Mucosa of descending colon (tissue), 3 donors: ENCODE data around the gene MTSS2. TPM values are rescaled to one million over a fixed set of nuclear protein-coding genes. Genes with fewer than 3 reads are reported as not detected.
A peak's percentile ranks its signal among the peaks of the same experiment; 100 is the strongest.

ENCODE experiments used
- ATAC-seq: fragments of 200-7000 bp; cut with Tn5 transposase; one replicate; pipeline ENCODE4 v1.9.1; 2020; ENCODE audit warnings: mild to moderate bottlenecking, moderate library complexity
- DNase-seq, 3 donors: peaks; one replicate each; pipeline ENCODE4 v3.0.0-alpha.2; 2020
- H3K36me3 ChIP-seq: fragments of 200-600 bp; one replicate; pipeline ENCODE4 v1.8.0; 2021; ENCODE audit warnings: low read depth, mild to moderate bottlenecking
- H3K4me1 ChIP-seq: fragments of 200-600 bp; one replicate; pipeline ENCODE4 v1.8.0; 2021; ENCODE audit warnings: low read depth, mild to moderate bottlenecking
- H3K4me3 ChIP-seq: fragments of 200-600 bp; one replicate; pipeline ENCODE4 v1.8.0; 2021; ENCODE audit warnings: mild to moderate bottlenecking
- H3K9me3 ChIP-seq: fragments of 200-600 bp; one replicate; pipeline ENCODE4 v1.8.0; 2021; ENCODE audit warnings: mild to moderate bottlenecking
- intact Hi-C, 2 donors: fragments of 100-400 bp; cut with DNase I in 1 of 2; cut with micrococcal nuclease in 1 of 2; formaldehyde crosslinking; loops; one replicate each; pipeline versions ENCODE4 v1.11.0 to v1.11.1; 2022; cut with DNase I, micrococcal nuclease
- total RNA-seq, 3 donors: library from RNA; stranded (reverse); fragmentation: NEBNext Ultra II Directional in 2 of 3; extraction: Animal tissue kit (Norgen Biotek cat#: 25700) in 2 of 3; gene quantifications; one replicate each; pipeline versions ENCODE4 v1.2.1 to v1.2.4, GENCODE V29; 2021 to 2023
- TF ChIP-seq, protein P1 (sequence below): fragments of 200-600 bp; IDR thresholded peaks from one replicate; pipeline ENCODE4 v1.8.0; 2022; ENCODE audit warnings: antibody characterized with exemption, mild to moderate bottlenecking
- donor health status: DM: no; HTN: no; CAD: no; lungs with moderate emphysema.
- donor health status: DM: no; HTN: no; CAD: no.
- donor health status: DM: no; HTN: yes; CAD: no.

The MTSS2 gene
- total RNA-seq, 3 donors from 2014 or later: 11.8 to 151 (median 28.2) TPM

DNA sequence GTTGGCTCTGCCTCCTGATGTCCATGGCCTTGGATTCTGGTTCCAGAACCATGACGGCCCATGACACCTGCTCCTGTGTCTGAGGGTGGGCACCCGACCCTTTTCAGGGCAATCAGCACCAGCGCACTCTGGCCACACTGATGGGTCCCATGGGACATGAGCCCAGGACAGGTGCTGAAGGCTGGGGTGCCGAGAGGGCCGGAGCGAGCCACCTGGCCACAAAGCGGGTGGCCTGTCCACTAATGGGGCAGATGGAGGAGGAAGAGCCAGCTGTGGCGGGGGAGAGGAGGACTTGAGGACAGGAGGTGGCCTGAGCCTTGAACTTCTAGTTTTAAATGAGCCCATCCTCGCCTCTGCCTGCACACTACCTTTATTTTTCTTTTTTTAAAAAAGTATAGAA, 31.2 kb upstream of the MTSS2 start:
- Histone ChIP-seq H3K36me3 (no peaks in the 10 kb centered on the region), H3K4me1 (no peaks in the 10 kb centered on the region), H3K9me3 (no peaks in the 10 kb centered on the region), H3K4me3 (no peak overlapping the region)
- DNase-seq (no peak), ATAC-seq (no peak)
- TF ChIP-seq, protein P1, sequence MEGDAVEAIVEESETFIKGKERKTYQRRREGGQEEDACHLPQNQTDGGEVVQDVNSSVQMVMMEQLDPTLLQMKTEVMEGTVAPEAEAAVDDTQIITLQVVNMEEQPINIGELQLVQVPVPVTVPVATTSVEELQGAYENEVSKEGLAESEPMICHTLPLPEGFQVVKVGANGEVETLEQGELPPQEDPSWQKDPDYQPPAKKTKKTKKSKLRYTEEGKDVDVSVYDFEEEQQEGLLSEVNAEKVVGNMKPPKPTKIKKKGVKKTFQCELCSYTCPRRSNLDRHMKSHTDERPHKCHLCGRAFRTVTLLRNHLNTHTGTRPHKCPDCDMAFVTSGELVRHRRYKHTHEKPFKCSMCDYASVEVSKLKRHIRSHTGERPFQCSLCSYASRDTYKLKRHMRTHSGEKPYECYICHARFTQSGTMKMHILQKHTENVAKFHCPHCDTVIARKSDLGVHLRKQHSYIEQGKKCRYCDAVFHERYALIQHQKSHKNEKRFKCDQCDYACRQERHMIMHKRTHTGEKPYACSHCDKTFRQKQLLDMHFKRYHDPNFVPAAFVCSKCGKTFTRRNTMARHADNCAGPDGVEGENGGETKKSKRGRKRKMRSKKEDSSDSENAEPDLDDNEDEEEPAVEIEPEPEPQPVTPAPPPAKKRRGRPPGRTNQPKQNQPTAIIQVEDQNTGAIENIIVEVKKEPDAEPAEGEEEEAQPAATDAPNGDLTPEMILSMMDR: no peak
- intact Hi-C loops: no loop called here

DNA sequence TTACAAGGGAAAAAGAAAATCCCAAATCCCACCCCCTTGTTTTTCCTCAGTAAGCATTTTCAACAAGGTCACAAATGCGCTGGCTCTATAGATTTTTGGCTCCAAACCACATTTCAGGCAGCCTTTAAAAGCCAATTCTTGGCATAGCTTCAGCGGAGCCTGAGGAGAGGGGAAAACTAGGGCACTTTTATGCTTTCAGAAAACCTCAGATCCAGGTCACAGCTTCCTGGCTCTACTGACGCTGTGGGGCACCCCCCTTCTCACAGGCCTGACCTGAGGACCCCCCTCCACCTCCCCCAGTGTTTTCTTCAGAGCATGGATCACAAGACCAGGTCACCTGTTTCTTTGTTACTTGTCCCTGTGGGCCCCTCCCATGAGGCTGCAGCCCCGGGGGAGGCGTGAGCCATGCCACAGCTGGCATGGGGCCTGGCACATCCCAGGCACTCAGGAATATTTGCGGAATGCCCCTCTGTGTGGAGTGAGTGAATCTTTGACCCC, 30.1 kb upstream of the MTSS2 start:
- DNase-seq: no peak
- H3K4me1 ChIP-seq: no peaks in the 10 kb centered on the region

DNA sequence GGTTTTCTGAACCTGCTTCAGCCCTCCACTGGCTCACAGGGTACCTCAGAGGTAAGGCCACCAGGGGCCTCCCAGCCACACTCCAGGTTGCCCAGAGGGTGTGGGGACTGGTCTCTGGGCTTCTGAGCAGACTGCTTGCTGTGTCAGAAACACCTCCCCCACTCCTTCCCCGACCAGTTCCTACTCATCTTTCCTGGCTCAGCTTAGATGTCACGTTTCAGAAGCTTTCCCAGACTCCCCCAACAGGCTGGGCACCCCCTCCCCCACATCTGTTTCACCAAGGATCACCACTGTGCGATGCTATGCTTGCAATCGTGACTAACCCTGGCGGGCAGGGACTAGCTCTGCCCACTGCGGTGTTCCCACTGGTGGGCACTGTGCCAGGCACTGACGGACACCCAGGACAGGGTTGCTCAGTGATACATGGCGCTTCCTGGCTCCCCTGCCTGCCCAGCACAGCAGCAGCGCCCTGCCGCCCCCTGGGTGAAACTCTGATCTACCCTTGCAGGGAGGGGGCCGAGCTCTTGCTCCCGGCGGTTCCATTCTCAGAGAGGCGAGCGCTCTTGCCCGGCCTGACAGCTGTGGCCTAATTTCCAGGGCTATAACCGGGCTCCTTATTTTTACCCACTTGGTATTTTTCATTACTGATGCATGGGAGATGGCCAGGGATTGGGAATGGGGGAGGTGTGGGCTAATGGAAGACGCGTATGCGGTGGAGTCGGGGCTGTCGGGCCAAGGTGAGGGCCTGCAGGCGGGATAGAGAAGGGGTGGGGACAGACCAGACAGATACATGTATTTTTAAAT, 29.4 kb upstream of the MTSS2 start:
- peak in 1 of 3 donors; percentile 77 for DNase-seq
- no peaks in the 10 kb centered on the region for H3K4me1 ChIP-seq
- intact Hi-C loops: no loop called here
- TF ChIP-seq, protein P1: no peak
- peak; percentile 56 for ATAC-seq
- H3K36me3 ChIP-seq: no peaks in the 10 kb centered on the region
- no peaks in the 10 kb centered on the region for H3K9me3 ChIP-seq
- H3K4me3 ChIP-seq: no peak overlapping the region

More for the DNA sequence above, 30.1 kb upstream of the MTSS2 start:
- Histone ChIP-seq H3K9me3 (no peaks in the 10 kb centered on the region), H3K36me3 (no peaks in the 10 kb centered on the region), H3K4me3 (no peak overlapping the region)
- no peak for ATAC-seq
- intact Hi-C loops: no loop called here
- TF ChIP-seq, protein P1: no peak

DNA sequence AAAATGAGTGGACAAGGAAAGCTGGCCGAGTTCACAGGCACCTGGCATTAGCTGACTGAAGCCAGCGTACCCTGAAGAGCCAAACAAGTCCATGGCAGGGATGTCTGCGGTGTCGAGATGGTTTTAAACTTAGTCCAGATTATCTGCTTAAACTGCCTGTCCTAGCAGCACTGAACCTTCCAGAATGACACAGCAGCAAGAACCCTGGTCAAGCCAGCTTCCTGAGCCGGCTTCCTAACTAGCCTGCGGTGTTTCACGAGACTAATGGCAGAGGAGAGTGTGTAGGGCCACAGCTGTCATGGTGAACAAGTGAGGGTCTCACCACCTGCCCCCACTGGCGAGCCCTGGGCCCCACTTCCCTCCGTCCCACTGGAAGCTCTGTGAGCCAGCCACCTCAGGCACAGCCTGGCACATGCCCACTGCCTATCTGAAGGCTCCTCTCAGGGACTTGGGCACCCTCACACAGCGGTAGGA, 28.8 kb upstream of the MTSS2 start:
- intact Hi-C loops: no loop called here
- ATAC-seq (peak; percentile 6), DNase-seq (no peak)
- Histone ChIP-seq H3K9me3 (no peaks in the 10 kb centered on the region), H3K36me3 (no peaks in the 10 kb centered on the region), H3K4me3 (no peak overlapping the region), H3K4me1 (no peaks in the 10 kb centered on the region)
- TF ChIP-seq, protein P1: no peak

DNA sequence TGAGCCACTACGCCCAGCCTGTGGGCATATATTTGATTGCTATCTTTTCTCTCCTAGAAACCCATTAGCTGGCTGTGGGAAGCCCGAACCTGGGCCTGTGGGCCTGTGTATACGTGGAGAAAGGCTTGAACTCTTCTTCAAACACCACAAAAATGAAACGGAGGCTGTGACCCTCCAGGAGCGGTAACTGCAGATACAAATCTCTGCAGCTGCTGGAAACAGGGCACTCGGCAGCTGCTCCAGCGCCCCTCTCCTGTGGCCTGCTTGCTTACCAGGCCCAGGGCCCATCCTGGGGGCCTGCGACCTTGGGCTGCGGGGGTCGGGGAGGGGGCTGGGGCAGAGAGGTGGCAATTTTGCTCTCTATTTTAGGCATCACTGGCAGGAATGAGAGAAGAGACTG, 28.0 kb upstream of the MTSS2 start:
- Histone ChIP-seq H3K36me3 (no peaks in the 10 kb centered on the region), H3K4me3 (no peak overlapping the region), H3K4me1 (no peaks in the 10 kb centered on the region), H3K9me3 (no peaks in the 10 kb centered on the region)
- no peak for DNase-seq
- no peak for ATAC-seq
- intact Hi-C loops: no loop called here
- TF ChIP-seq, protein P1: no peak
